ENCODE data around the gene THUMPD1. TPM values are rescaled to one million over a fixed set of nuclear protein-coding genes. Genes with fewer than 3 reads are reported as not detected.

THUMPD1 gene
- total RNA-seq, 1 donor from 2014 or later: 18.6 TPM

GRCh38 chr16:20750558-20750957 is 8.9 kb upstream of the THUMPD1 start:
- TF ChIP-seq CTCF (conservative IDR thresholded peaks at IDR 0.05; ENCODE audit: low read depth, low read length): no peak
- H3K4me3 ChIP-seq (ENCODE audit: low read depth, low read length): no peak overlapping the region
- no peak for DNase-seq (ENCODE audit: low read depth)

GRCh38 chr16:20749474-20749873 is 7.9 kb upstream of the THUMPD1 start:
- no peak overlapping the region for H3K4me3 ChIP-seq (ENCODE audit: low read depth, low read length)
- no peak for TF ChIP-seq CTCF (conservative IDR thresholded peaks at IDR 0.05; ENCODE audit: low read depth, low read length)
- DNase-seq (ENCODE audit: low read depth): no peak

- no peak overlapping the region for H3K4me3 ChIP-seq (ENCODE audit: low read depth, low read length)
- no peak for TF ChIP-seq CTCF (conservative IDR thresholded peaks at IDR 0.05; ENCODE audit: low read depth, low read length)
- DNase-seq (ENCODE audit: low read depth): peak; percentile 56
These were observed 5.6 kb upstream of the THUMPD1 start for GRCh38 chr16:20747030-20747816.

GRCh38 chr16:20746461-20746860 is 4.8 kb upstream of the THUMPD1 start:
- no peak for DNase-seq (ENCODE audit: low read depth)
- TF ChIP-seq CTCF (conservative IDR thresholded peaks at IDR 0.05; ENCODE audit: low read depth, low read length): no peak
- H3K4me3 ChIP-seq (ENCODE audit: low read depth, low read length): no peak overlapping the region

- DNase-seq (ENCODE audit: low read depth): no peak
- TF ChIP-seq CTCF (conservative IDR thresholded peaks at IDR 0.05; ENCODE audit: low read depth, low read length): no peak
- no peak overlapping the region for H3K4me3 ChIP-seq (ENCODE audit: low read depth, low read length)
These were observed 3.4 kb upstream of the THUMPD1 start for GRCh38 chr16:20744922-20745440.

- no peak for TF ChIP-seq CTCF (conservative IDR thresholded peaks at IDR 0.05; ENCODE audit: low read depth, low read length)
- no peak overlapping the region for H3K4me3 ChIP-seq (ENCODE audit: low read depth, low read length)
- DNase-seq (ENCODE audit: low read depth): no peak
These were observed 2.0 kb upstream of the THUMPD1 start for GRCh38 chr16:20743591-20743990.

Measured in epithelial cell of proximal tubule (primary cell).